NCI-H128 (cell line): ENCODE data around the gene DLGAP1.
A peak's percentile ranks its signal among the peaks of the same experiment; 100 is the strongest.
"Not testable (repeated sequence)": the region's sequence is repeated elsewhere in the genome, so short reads cannot be mapped to it uniquely, and the experiment has no call there.

Experiments used
- DNase-seq: peaks from one replicate; lab custom pipeline; 2025; ENCODE audit not compliant: unreplicated experiment; lab: John Stamatoyannopoulos, UW

DLGAP1 gene

GRCh38 chr18:4096486-4096885 is 358.6 kb downstream of the DLGAP1 start:
- no peak for DNase-seq

- no peak for DNase-seq
These were observed 361.4 kb downstream of the DLGAP1 start for GRCh38 chr18:4093676-4094075.

GRCh38 chr18:4084382-4084900 is 370.7 kb downstream of the DLGAP1 start:
- no peak for DNase-seq

GRCh38 chr18:4078246-4078645 is 376.9 kb downstream of the DLGAP1 start:
- DNase-seq, result no peak

GRCh38 chr18:4077721-4078120 is 377.4 kb downstream of the DLGAP1 start:
- no peak for DNase-seq

GRCh38 chr18:4077204-4077603 is 377.9 kb downstream of the DLGAP1 start:
- DNase-seq, result no peak

GRCh38 chr18:4074647-4075046 is 380.5 kb downstream of the DLGAP1 start:
- DNase-seq, result no peak

GRCh38 chr18:4069183-4069582 is 385.9 kb downstream of the DLGAP1 start:
- no peak for DNase-seq

GRCh38 chr18:4068552-4069158 is 386.5 kb downstream of the DLGAP1 start:
- peak; percentile 17 for DNase-seq

GRCh38 chr18:4063545-4063944 is 391.6 kb downstream of the DLGAP1 start:
- no peak for DNase-seq

- no peak for DNase-seq
These were observed 394.5 kb downstream of the DLGAP1 start for GRCh38 chr18:4060427-4061281.

- DNase-seq, result no peak
These were observed 396.9 kb downstream of the DLGAP1 start for GRCh38 chr18:4058179-4058578.

GRCh38 chr18:4040391-4041092 is 414.6 kb downstream of the DLGAP1 start:
- no peak for DNase-seq

GRCh38 chr18:4035521-4035920 is 419.6 kb downstream of the DLGAP1 start:
- DNase-seq, result no peak

- not testable (repeated sequence) for DNase-seq
These were observed 420.3 kb downstream of the DLGAP1 start for GRCh38 chr18:4034815-4035214.

GRCh38 chr18:4026542-4026941 is 428.6 kb downstream of the DLGAP1 start:
- DNase-seq, result no peak

GRCh38 chr18:4024702-4025101 is 430.4 kb downstream of the DLGAP1 start:
- no peak for DNase-seq

- not testable (repeated sequence) for DNase-seq
These were observed 432.4 kb downstream of the DLGAP1 start for GRCh38 chr18:4022749-4023148.

- DNase-seq, result no peak
These were observed 435.1 kb downstream of the DLGAP1 start for GRCh38 chr18:4020026-4020425.

- DNase-seq, result no peak
These were observed 437.6 kb downstream of the DLGAP1 start for GRCh38 chr18:4017480-4017879.

GRCh38 chr18:4016391-4017049 is 438.6 kb downstream of the DLGAP1 start:
- no peak for DNase-seq
